Keratinocyte (primary cell): ENCODE data around the gene COL9A1. TPM values are rescaled to one million over a fixed set of nuclear protein-coding genes. Genes with fewer than 3 reads are reported as not detected.

Experiments
- DNase-seq: peaks from one replicate; pipeline ENCODE4 v3.0.0-alpha.2; 2011; ENCODE audit warnings: low read depth, missing footprints, low spot score
- FAIRE-seq: peaks from 2 replicates; lab custom pipeline; 2011; peaks lifted over from hg19 to GRCh38; lab: Jason Lieb, UNC
- H2AFZ ChIP-seq: 2 replicates; pipeline ENCODE4 v1.6.0; 2012; ENCODE audit warnings: low read length, control low read depth, inconsistent platforms; ENCODE audit not compliant: control insufficient read depth
- H3K27ac ChIP-seq: 2 replicates; pipeline ENCODE4 v1.5.1; 2011; ENCODE audit warnings: low read length; ENCODE audit not compliant: control insufficient read depth, insufficient read depth
- H3K27me3 ChIP-seq: 3 replicates; pipeline ENCODE4 v1.6.0; 2011; ENCODE audit warnings: low read length; ENCODE audit not compliant: control insufficient read depth, insufficient read depth; ENCODE audit errors: extremely low read depth
- H3K36me3 ChIP-seq, 2 experiments: 2 replicates in 1 of 2; 3 replicates in 1 of 2; pipeline ENCODE4 v1.5.1; 2011; ENCODE audit warnings: low read length in 2 of 2, mild to moderate bottlenecking in 1 of 2; ENCODE audit not compliant: control insufficient read depth in 2 of 2, insufficient read depth in 2 of 2; ENCODE audit errors: extremely low read depth in 1 of 2
- H3K4me1 ChIP-seq: 3 replicates; pipeline ENCODE4 v1.5.1; 2011; ENCODE audit warnings: low read length; ENCODE audit not compliant: control insufficient read depth, insufficient read depth; ENCODE audit errors: extremely low read depth
- H3K4me2 ChIP-seq: 3 replicates; pipeline ENCODE4 v1.6.0; 2011; ENCODE audit warnings: low read depth, low read length; ENCODE audit not compliant: control insufficient read depth, insufficient read depth; ENCODE audit errors: extremely low read depth
- H3K4me3 ChIP-seq, 3 experiments: fragments of 200-600 bp in 1 of 3; sonication (generic) in 1 of 3; 2 replicates in 2 of 3; 3 replicates in 1 of 3; pipeline ENCODE4 v1.5.1; 2011 to 2016; ENCODE audit warnings: low read length in 3 of 3, mild to moderate bottlenecking in 3 of 3, control low read depth in 2 of 3, inconsistent platforms in 1 of 3, low read depth in 1 of 3, mixed read lengths in 1 of 3, mixed run types in 1 of 3, moderate library complexity in 1 of 3; ENCODE audit not compliant: control insufficient read depth in 2 of 3, insufficient read depth in 2 of 3; ENCODE audit errors: extremely low read depth in 1 of 3
- H3K79me2 ChIP-seq: 2 replicates; pipeline ENCODE4 v1.6.0; 2012; ENCODE audit warnings: low read length; ENCODE audit not compliant: control insufficient read depth, insufficient read depth
- H3K9ac ChIP-seq: 3 replicates; pipeline ENCODE4 v1.6.0; 2011; ENCODE audit warnings: low read length; ENCODE audit not compliant: control insufficient read depth, insufficient read depth; ENCODE audit errors: extremely low read depth
- H3K9me1 ChIP-seq: 3 replicates; pipeline ENCODE4 v1.6.0; 2011; ENCODE audit warnings: low read length; ENCODE audit not compliant: control insufficient read depth, insufficient read depth; ENCODE audit errors: extremely low read depth
- H3K9me3 ChIP-seq: 2 replicates; pipeline ENCODE4 v1.5.1; 2012; ENCODE audit warnings: low read depth, low read length; ENCODE audit not compliant: control insufficient read depth
- H4K20me1 ChIP-seq: 3 replicates; pipeline ENCODE4 v1.6.0; 2011; ENCODE audit warnings: low read length; ENCODE audit not compliant: control insufficient read depth, insufficient read depth; ENCODE audit errors: extremely low read depth
- EZH2 ChIP-seq: IDR thresholded peaks from one replicate; pipeline ENCODE4 v1.6.1; 2012; ENCODE audit warnings: inconsistent platforms, mild to moderate bottlenecking, low read length, moderate library complexity
- dilution Hi-C: fragments of 300-500 bp; cut with MboI; formaldehyde crosslinking; loops from one replicate; pipeline ENCODE4 v1.7.0; 2020; ENCODE audit warnings: low sequenced_read_pairs; ENCODE audit not compliant: extremely low pct_ligation_motif_present
- polyA plus RNA-seq, 5 experiments: library from polyadenylated mRNA; depleted of rRNA in 3 of 5; stranded (reverse) in 3 of 5; stranded (forward) in 1 of 5; unstranded in 1 of 5; fragments of >200 nt; gene quantifications; 1 replicate in 1 of 5; 2 replicates in 3 of 5; 3 replicates in 1 of 5; pipeline versions ENCODE4 v1.2.1 to v1.2.3, GENCODE V29; 2011 to 2012; ENCODE audit warnings: missing spikeins in 2 of 5, low read depth in 1 of 5, low replicate concordance in 1 of 5
- TF ChIP-seq, protein P1 (sequence below), 3 experiments: IDR thresholded peaks in 1 of 3; conservative IDR thresholded peaks in 1 of 3; optimal IDR thresholded peaks in 1 of 3; 2 replicates in 2 of 3; 3 replicates in 1 of 3; pipeline versions ENCODE3 to v1.5.1; 2011; ENCODE audit warnings: low read length in 3 of 3, mild to moderate bottlenecking in 3 of 3, moderate library complexity in 2 of 3, control low read depth in 1 of 3, inconsistent platforms in 1 of 3; ENCODE audit not compliant: insufficient read depth in 2 of 3; ENCODE audit errors: extremely low read depth in 1 of 3

Gene COL9A1
- polyA plus RNA-seq, 1 donor (not counting 4 experiments of a cell fraction or from before 2014, with no cell fraction given): not detected

DNA sequence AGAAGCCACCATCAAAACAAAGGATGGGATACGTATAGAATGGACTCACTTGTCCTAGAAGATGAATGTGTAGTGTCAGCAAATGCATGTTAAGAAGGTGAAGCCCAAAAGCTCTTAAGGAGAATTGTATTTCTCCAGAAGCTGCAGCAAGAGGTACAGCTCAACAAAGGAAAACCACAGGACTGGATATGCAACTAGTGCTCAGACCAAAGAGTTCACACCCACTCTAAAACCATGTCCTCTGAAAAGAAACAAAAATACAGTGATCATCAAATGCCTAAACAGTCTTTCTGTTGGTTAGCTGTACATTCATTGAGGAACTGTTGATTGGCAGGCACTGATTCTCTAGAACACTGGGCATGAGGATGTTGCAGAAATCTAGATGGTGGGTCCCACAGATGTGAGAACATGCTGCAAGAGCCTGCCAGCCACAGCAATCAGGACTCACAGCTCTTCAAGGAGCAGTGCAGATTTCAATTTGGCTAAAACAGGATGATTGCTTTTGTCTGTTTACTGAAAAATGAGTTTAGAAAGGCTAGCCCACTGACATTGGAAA is 94.6 kb downstream of the COL9A1 start:
- Histone ChIP-seq H3K4me3 (no peak overlapping the region), H3K79me2 (no peaks in the 10 kb centered on the region), H3K36me3 (no peaks in the 10 kb centered on the region), H2AFZ (no peak overlapping the region), H3K27ac (no peak overlapping the region), H3K9me3 (no peaks in the 10 kb centered on the region), H3K9ac (no peak overlapping the region), H3K9me1 (no peaks in the 10 kb centered on the region), H4K20me1 (no peaks in the 10 kb centered on the region), H3K4me1 (no peaks in the 10 kb centered on the region), H3K27me3 (peaks cover 3% of the 10 kb centered on the region), H3K4me2 (no peak overlapping the region)
- FAIRE-seq (no peak), DNase-seq (no peak)
- dilution Hi-C loops: no loop called here
- TF ChIP-seq, protein P1, sequence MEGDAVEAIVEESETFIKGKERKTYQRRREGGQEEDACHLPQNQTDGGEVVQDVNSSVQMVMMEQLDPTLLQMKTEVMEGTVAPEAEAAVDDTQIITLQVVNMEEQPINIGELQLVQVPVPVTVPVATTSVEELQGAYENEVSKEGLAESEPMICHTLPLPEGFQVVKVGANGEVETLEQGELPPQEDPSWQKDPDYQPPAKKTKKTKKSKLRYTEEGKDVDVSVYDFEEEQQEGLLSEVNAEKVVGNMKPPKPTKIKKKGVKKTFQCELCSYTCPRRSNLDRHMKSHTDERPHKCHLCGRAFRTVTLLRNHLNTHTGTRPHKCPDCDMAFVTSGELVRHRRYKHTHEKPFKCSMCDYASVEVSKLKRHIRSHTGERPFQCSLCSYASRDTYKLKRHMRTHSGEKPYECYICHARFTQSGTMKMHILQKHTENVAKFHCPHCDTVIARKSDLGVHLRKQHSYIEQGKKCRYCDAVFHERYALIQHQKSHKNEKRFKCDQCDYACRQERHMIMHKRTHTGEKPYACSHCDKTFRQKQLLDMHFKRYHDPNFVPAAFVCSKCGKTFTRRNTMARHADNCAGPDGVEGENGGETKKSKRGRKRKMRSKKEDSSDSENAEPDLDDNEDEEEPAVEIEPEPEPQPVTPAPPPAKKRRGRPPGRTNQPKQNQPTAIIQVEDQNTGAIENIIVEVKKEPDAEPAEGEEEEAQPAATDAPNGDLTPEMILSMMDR (optimal IDR thresholded peaks at IDR 0.05 in 1 of 3, IDR thresholded peaks at IDR 0.05 in 1 of 3, conservative IDR thresholded peaks at IDR 0.05 in 1 of 3; ENCODE audit: extremely low read depth in 1 of 3, insufficient read depth in 2 of 3, low read length in 3 of 3): no peak

DNA sequence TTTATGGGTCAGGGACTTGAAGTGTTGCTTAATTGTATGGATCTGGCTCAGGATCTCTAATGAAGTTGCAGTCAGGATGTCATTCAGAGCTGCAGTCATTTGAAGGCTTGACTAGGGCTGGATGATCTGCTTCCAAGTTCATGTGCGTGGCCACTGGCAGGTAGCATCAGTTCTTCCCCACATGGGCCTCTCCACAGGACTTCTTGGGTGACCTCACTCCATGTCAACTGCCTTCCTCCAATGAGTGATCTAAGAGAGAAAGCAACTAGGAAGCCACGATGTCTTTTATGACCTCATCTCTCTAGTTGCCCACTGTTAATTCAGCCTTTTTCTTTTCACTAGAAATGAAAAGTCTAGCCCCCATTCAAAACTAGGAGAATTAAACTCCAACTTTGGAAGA is 104.1 kb downstream of the COL9A1 start:
- Histone ChIP-seq H3K9me3 (no peaks in the 10 kb centered on the region), H2AFZ (no peak overlapping the region), H3K27me3 (no peaks in the 10 kb centered on the region), H3K27ac (no peak overlapping the region), H3K79me2 (no peaks in the 10 kb centered on the region), H4K20me1 (no peaks in the 10 kb centered on the region), H3K9me1 (no peaks in the 10 kb centered on the region), H3K4me1 (no peaks in the 10 kb centered on the region), H3K36me3 (no peaks in the 10 kb centered on the region), H3K4me2 (no peak overlapping the region), H3K4me3 (no peak overlapping the region), H3K9ac (no peak overlapping the region)
- no peak for FAIRE-seq
- dilution Hi-C loops: no loop called here
- DNase-seq: no peak
- TF ChIP-seq, protein P1 (optimal IDR thresholded peaks at IDR 0.05 in 1 of 3, IDR thresholded peaks at IDR 0.05 in 1 of 3, conservative IDR thresholded peaks at IDR 0.05 in 1 of 3; ENCODE audit: extremely low read depth in 1 of 3, insufficient read depth in 2 of 3, low read length in 3 of 3): no peak
- no peak for TF ChIP-seq EZH2
